ENCODE measurements around the gene TNS1. TPM values are rescaled to one million over a fixed set of nuclear protein-coding genes. Genes with fewer than 3 reads are reported as not detected.
A peak's percentile ranks its signal among the peaks of the same experiment; 100 is the strongest.

The TNS1 gene
- total RNA-seq, 2 donors from 2014 or later = 1,836 to 2,296 TPM

GRCh38 chr2:218001629-218002028 lies 1.2 kb downstream of the TNS1 start:
- Histone ChIP-seq H3K4me3 (peak overlapping the region; percentile 74), H3K36me3 (no peaks in the 10 kb centered on the region), H3K9me3 (no peaks in the 10 kb centered on the region), H3K27ac (peak overlapping the region; percentile 89 to 91), H3K4me1 (ENCODE audit: control insufficient read depth in 1 of 2, low read depth in 2 of 2) (peaks cover 25 to 82% of the 10 kb centered on the region in 2 donors), H3K27me3 (replicated peaks; ENCODE audit: insufficient read depth) (no peaks in the 10 kb centered on the region)
- ATAC-seq (ENCODE audit: insufficient number of reproducible peaks, low FRiP score, low read depth) (no peak), DNase-seq (ENCODE audit: low spot score) (no peak)
- no peak for TF ChIP-seq CTCF (IDR thresholded peaks at IDR 0.05)

- H3K4me1 ChIP-seq (ENCODE audit: control insufficient read depth in 1 of 2, low read depth in 2 of 2) = peaks cover 37 to 84% of the 10 kb centered on the region in 2 donors
- peak overlapping the region; percentile 89 to 91 for H3K27ac ChIP-seq
- no peaks in the 10 kb centered on the region for H3K9me3 ChIP-seq
- no peak for TF ChIP-seq CTCF (IDR thresholded peaks at IDR 0.05)
- no peaks in the 10 kb centered on the region for H3K36me3 ChIP-seq
- H3K4me3 ChIP-seq = peak overlapping the region; percentile 74
- no peak for ATAC-seq (ENCODE audit: insufficient number of reproducible peaks, low FRiP score, low read depth)
- no peaks in the 10 kb centered on the region for H3K27me3 ChIP-seq (replicated peaks; ENCODE audit: insufficient read depth)
- DNase-seq (ENCODE audit: low spot score) = no peak
Measured at GRCh38 chr2:218000136-218000535, 2.7 kb downstream of the TNS1 start.

GRCh38 chr2:217999595-217999959 lies 3.2 kb downstream of the TNS1 start:
- no peak for TF ChIP-seq CTCF (IDR thresholded peaks at IDR 0.05)
- DNase-seq (ENCODE audit: low spot score) = no peak
- no peak for ATAC-seq (ENCODE audit: insufficient number of reproducible peaks, low FRiP score, low read depth)
- H3K4me1 ChIP-seq (ENCODE audit: control insufficient read depth in 1 of 2, low read depth in 2 of 2) = peaks cover 38 to 84% of the 10 kb centered on the region in 2 donors
- H3K9me3 ChIP-seq = no peaks in the 10 kb centered on the region
- H3K36me3 ChIP-seq = no peaks in the 10 kb centered on the region
- peak overlapping the region; percentile 10 to 91 for H3K27ac ChIP-seq
- no peaks in the 10 kb centered on the region for H3K27me3 ChIP-seq (replicated peaks; ENCODE audit: insufficient read depth)
- H3K4me3 ChIP-seq = peak overlapping the region; percentile 74

GRCh38 chr2:217998926-217999594 lies 3.7 kb downstream of the TNS1 start:
- Histone ChIP-seq H3K27ac (peak overlapping the region in 1 of 2 donors; percentile 10), H3K4me3 (no peak overlapping the region), H3K4me1 (ENCODE audit: control insufficient read depth in 1 of 2, low read depth in 2 of 2) (peaks cover 42 to 84% of the 10 kb centered on the region in 2 donors), H3K9me3 (no peaks in the 10 kb centered on the region), H3K36me3 (no peaks in the 10 kb centered on the region), H3K27me3 (replicated peaks; ENCODE audit: insufficient read depth) (no peaks in the 10 kb centered on the region)
- no peak for TF ChIP-seq CTCF (IDR thresholded peaks at IDR 0.05)
- DNase-seq (ENCODE audit: low spot score) = no peak
- no peak for ATAC-seq (ENCODE audit: insufficient number of reproducible peaks, low FRiP score, low read depth)

- DNase-seq (ENCODE audit: low spot score) (no peak), ATAC-seq (ENCODE audit: insufficient number of reproducible peaks, low FRiP score, low read depth) (no peak)
- Histone ChIP-seq H3K4me1 (ENCODE audit: control insufficient read depth in 1 of 2, low read depth in 2 of 2) (peaks cover 38 to 87% of the 10 kb centered on the region in 2 donors), H3K4me3 (no peak overlapping the region), H3K27me3 (replicated peaks; ENCODE audit: insufficient read depth) (no peaks in the 10 kb centered on the region), H3K9me3 (no peaks in the 10 kb centered on the region), H3K36me3 (no peaks in the 10 kb centered on the region), H3K27ac (peak overlapping the region in 1 of 2 donors; percentile 74)
- no peak for TF ChIP-seq CTCF (IDR thresholded peaks at IDR 0.05)
Measured at GRCh38 chr2:217997510-217997909, 5.3 kb downstream of the TNS1 start.
